Femur (tissue), 1 donor: ENCODE results near the gene OAS1.
A peak's percentile ranks its signal among the peaks of the same experiment; 100 is the strongest.
"Not testable (repeated sequence)": the region's sequence is repeated elsewhere in the genome, so short reads cannot be mapped to it uniquely, and the experiment has no call there.

Experiments
- DNase-seq: peaks from one replicate; pipeline ENCODE4 v3.0.0-alpha.2; 2017

The OAS1 gene

DNA sequence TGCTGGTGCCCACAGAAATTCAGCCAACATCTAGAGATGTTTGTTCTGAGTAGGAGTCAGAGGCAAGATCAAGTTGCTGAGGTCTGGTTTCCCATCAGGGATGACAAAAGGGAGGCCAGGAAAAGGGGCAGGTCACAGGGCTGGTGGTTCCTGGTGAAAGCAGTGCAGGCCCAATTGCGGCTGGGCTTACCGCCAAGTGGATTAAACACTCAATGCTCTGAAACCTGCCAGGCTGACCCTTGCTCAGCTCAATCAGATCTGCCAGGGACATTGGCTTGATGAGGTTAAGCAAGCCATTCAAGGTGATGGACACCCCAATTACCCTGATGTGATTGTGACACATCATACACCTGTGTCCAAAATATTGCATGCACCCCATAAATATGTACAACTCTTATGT, 5.5 kb upstream of the OAS1 start:
- DNase-seq = no peak

DNA sequence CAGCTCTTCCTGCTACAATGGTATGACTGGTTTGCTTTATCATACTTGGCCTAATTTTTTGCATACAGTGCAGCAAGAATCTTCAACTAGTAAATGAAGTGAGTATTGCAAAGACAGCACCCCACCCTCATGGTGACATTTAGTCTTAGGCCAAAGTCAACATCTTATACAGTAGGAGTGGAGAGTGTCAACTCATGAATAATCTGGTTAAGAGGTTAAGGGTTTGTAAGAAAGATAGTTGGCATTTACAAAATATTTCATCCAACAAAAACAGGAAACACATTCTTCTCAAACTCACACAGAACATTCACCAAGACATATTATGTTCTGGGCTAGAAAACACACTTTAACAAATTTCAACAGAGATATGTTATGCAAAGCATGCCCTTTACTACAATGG, 2.2 kb upstream of the OAS1 start:
- DNase-seq = no peak

GRCh38 chr12:112905451-112906089, 1.2 kb upstream of the OAS1 start:
- DNase-seq = no peak

- DNase-seq = no peak
These were observed 824 bp downstream of the OAS1 start for GRCh38 chr12:112907415-112908157.

- DNase-seq = no peak
These were observed 1.8 kb downstream of the OAS1 start for GRCh38 chr12:112908548-112908947.

DNA sequence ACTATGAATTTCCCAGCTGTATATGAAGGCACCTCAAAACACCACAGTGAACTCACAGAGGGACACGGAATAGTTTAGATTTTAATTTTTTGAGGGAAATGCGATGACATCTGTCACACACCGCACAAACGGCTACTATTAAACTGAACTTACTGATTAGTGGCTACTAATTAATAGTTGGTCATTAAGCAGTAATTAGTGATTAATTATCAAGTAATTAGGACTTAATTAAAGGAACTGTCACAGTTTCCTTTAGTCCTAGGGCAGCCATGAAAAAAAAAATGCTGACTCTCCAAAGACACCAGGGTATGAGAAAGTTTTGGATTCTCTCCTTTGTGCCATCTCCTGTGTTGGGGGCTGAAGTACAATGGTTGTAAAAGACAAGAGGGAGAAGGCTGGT, 2.9 kb downstream of the OAS1 start:
- DNase-seq = no peak

GRCh38 chr12:112913038-112913688, 6.4 kb downstream of the OAS1 start:
- DNase-seq = no peak

GRCh38 chr12:112913888-112914287, 7.1 kb downstream of the OAS1 start:
- DNase-seq = not testable (repeated sequence)

GRCh38 chr12:112916270-112916669, 9.5 kb downstream of the OAS1 start:
- no peak for DNase-seq

GRCh38 chr12:112919121-112919520, 12.4 kb downstream of the OAS1 start:
- DNase-seq = no peak

- no peak for DNase-seq
These were observed 18.2 kb downstream of the OAS1 start for GRCh38 chr12:112924986-112925385.

- not testable (repeated sequence) for DNase-seq
These were observed 19.8 kb downstream of the OAS1 start for GRCh38 chr12:112926416-112927033.

DNA sequence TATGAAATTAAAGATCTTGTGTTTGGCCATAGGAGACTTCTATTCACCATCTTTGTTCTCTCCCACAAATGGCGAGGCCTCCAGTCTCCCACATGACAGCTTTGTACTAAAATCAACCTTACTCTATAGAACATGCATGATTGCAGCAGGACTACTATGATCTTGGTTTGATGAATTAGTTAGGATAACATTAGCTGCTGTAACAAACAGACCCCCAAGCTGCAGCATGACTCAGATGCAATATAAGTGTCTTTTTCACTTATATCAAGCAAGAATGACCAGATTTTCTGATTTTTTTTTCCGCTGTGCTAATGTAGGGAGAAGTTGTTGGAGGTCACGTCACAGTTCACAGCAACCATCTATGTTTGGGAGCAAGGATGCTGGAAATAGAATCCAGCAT, 20.7 kb downstream of the OAS1 start:
- DNase-seq = no peak

DNA sequence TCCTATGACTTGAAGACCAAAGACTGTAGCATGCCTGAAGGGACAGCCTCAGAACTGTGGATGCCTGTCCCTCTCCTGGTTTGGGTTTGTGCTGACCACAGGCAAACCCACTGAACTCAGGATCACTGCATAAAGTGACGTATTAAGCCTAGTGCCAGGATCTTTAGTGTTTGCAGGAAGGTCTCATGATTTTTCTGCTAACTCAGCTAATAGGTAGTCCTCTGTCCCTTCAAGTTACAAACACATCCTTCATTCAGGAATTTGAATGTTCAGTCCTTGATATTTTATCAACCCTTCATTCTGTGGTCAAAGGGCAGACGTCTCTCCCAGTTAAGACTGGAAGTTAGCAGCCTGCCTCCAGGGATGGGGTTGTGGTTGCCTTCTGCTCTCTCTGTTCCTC, 21.2 kb downstream of the OAS1 start:
- DNase-seq = no peak

- DNase-seq = no peak
These were observed 22.2 kb downstream of the OAS1 start for GRCh38 chr12:112928978-112929377.

DNA sequence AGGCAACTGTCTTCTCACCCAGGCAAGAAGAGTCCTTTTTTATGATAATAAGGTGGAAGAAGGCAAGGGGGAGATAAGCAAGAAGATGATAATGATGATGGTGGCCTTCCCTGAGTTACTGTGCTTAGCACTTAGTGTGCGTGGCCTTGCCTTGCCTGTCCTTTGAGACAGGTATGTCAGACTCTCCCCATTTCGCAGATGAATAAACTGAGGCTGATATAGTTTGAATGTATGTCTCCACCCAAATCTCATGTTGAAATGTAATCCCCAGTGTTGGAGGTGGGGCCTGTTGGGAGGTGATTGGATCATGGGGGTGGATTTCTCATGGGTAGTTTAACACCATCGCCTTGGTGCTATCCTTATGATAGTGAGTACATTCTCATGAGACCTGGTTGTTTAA, 23.0 kb downstream of the OAS1 start:
- no peak for DNase-seq

DNA sequence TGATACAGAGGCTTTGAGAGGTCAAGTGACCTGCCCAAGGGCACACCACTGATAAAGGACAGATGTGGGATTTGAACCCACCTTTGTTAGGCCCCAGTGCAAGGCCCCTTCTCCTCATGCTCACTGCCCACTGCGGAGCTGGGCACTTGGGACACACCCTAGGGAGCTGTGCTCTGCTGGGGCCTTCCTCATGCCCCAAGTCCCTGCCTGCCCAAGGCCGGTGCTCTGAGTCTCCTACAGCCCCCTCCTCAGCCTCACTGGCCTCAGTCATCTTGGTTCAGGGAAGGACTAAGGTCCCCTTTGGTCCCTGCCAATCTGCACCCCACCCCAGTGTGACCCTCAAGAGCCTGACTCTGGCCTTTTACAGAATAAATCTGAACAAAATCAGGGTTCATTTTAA, 23.6 kb downstream of the OAS1 start:
- DNase-seq = no peak

- DNase-seq = no peak
These were observed 25.8 kb downstream of the OAS1 start for GRCh38 chr12:112932485-112933128.

DNA sequence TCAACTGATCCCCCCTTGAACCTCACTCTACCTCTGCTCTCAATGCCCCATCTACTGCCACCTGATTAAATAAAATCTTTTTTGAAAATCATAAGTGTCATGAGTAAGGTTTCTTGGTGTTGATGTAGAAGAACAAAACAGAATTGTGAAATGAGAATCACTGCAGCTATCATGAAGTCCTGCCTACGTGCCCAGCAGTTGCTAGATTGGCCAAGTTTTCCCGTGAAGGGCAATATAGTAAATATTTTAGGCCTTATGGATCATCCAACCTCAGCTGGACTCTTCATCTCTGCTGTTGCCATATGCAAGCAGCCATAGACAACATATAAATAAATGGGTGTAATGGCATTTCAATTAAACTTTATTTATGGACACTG, 26.4 kb downstream of the OAS1 start:
- no peak for DNase-seq

DNA sequence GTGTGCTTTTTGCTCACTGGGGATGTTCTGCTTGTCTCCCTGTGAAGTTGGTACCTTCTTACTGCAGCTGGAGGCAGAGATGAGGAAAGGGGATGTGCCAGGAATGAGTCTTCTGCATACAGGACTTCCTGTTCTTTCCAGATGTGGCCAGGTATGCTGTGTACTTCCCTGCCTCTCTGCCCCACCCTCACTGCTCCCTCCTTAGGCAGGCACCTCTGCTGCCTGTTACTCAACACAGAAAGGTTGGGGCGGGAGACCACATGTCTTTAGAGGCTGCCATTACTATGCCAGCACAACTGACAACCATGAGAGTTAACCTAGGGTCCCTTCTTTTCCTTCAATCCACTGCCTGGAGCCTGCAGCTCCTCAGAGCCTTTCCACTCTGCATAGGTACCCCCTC, 29.5 kb downstream of the OAS1 start:
- DNase-seq = no peak

DNA sequence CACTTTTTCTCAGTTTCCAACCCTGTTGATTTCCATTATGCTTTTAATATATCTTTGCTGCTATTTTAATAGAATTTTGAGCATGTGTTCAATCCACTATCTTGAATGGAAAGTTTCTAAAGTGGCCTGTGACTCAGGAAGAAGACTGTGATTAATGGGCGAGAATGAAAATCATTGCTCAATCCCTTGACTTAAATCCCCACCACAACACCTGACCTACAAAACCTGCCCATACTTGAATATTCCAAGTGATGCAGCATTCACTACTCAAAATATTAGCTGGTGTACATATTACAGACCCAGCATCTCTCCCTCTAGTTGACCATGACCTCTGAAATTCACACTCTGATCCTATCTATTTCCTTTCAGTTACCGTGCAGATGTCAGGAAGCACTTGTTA, 30.2 kb downstream of the OAS1 start:
- DNase-seq = no peak

- DNase-seq = peak; percentile 91
These were observed 31.3 kb downstream of the OAS1 start, which contains the start of gene OAS3 for GRCh38 chr12:112937741-112938719. TSS of gene OAS3 (plus strand) at chr12:112938474. CDS start at chr12:112938531, 57 bp downstream.
